ENCODE measurements around the gene REXO1. TPM values are rescaled to one million over a fixed set of nuclear protein-coding genes. Genes with fewer than 3 reads are reported as not detected.
"Not testable (repeated sequence)": the region's sequence is repeated elsewhere in the genome, so short reads cannot be mapped to it uniquely, and the experiment has no call there.

The REXO1 gene
- total RNA-seq, 1 donor from 2014 or later, result 40.8 TPM

DNA sequence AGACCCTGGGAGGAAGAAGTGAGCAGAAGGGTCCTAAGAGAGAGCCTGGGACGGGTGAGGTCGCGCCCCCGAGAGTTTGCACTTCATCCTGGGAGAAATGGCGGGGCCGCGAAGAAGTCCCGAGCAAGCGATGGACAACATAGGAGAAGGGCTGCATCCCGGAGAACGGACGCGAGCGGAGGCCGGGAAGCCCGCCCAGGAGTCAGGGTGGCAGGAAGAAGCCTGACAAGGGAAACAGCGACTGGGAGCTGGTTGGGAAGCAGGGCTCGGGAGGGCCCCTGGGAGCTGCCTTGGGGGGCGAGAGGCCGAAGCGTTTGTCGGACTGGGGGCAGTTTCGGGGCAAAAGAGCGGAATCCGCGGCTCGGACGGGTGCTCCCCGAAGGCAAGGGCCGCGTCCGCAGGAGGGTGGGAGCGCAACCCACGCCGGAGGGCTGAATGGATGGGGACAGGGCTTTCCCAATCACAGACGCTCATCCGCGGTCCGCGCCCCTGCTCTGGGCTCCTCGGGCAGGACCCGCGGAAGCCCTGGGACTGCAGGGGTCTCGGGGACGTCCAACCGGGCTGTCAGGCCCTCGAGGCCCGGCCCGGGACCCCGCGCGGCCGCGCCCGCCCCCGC lies 36.5 kb upstream of the REXO1 start:
- TF ChIP-seq, protein P1, sequence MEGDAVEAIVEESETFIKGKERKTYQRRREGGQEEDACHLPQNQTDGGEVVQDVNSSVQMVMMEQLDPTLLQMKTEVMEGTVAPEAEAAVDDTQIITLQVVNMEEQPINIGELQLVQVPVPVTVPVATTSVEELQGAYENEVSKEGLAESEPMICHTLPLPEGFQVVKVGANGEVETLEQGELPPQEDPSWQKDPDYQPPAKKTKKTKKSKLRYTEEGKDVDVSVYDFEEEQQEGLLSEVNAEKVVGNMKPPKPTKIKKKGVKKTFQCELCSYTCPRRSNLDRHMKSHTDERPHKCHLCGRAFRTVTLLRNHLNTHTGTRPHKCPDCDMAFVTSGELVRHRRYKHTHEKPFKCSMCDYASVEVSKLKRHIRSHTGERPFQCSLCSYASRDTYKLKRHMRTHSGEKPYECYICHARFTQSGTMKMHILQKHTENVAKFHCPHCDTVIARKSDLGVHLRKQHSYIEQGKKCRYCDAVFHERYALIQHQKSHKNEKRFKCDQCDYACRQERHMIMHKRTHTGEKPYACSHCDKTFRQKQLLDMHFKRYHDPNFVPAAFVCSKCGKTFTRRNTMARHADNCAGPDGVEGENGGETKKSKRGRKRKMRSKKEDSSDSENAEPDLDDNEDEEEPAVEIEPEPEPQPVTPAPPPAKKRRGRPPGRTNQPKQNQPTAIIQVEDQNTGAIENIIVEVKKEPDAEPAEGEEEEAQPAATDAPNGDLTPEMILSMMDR (conservative IDR thresholded peaks at IDR 0.05), result no peak
- no peak for DNase-seq (ENCODE audit: low read depth, low spot score)
- Mint-ChIP-seq H3K9me3 (no peaks in the 10 kb centered on the region), H3K27ac (ENCODE audit: unreplicated experiment) (peak overlapping the region; percentile 95), H3K27me3 (ENCODE audit: low read depth) (no peaks in the 10 kb centered on the region), H3K4me3 (peak overlapping the region; percentile 97), H3K36me3 (ENCODE audit: low read depth) (no peaks in the 10 kb centered on the region), H3K4me1 (peaks cover 33% of the 10 kb centered on the region)

GRCh38 chr19:1884291-1884718 lies 36.0 kb upstream of the REXO1 start:
- peak overlapping the region; percentile 95 for H3K27ac Mint-ChIP-seq (ENCODE audit: unreplicated experiment)
- no peaks in the 10 kb centered on the region for H3K9me3 Mint-ChIP-seq
- no peak for DNase-seq (ENCODE audit: low read depth, low spot score)
- H3K4me3 Mint-ChIP-seq, result peak overlapping the region; percentile 97
- no peaks in the 10 kb centered on the region for H3K36me3 Mint-ChIP-seq (ENCODE audit: low read depth)
- H3K27me3 Mint-ChIP-seq (ENCODE audit: low read depth), result no peaks in the 10 kb centered on the region
- peaks cover 33% of the 10 kb centered on the region for H3K4me1 Mint-ChIP-seq
- TF ChIP-seq, protein P1 (conservative IDR thresholded peaks at IDR 0.05), result no peak

- peak overlapping the region; percentile 97 for H3K4me3 Mint-ChIP-seq
- H3K9me3 Mint-ChIP-seq, result no peaks in the 10 kb centered on the region
- DNase-seq (ENCODE audit: low read depth, low spot score), result no peak
- peak overlapping the region; percentile 89 for H3K27ac Mint-ChIP-seq (ENCODE audit: unreplicated experiment)
- TF ChIP-seq, protein P1 (conservative IDR thresholded peaks at IDR 0.05), result no peak
- H3K36me3 Mint-ChIP-seq (ENCODE audit: low read depth), result no peaks in the 10 kb centered on the region
- no peaks in the 10 kb centered on the region for H3K27me3 Mint-ChIP-seq (ENCODE audit: low read depth)
- H3K4me1 Mint-ChIP-seq, result peaks cover 33% of the 10 kb centered on the region
Observed at GRCh38 chr19:1883784-1884183, 35.5 kb upstream of the REXO1 start.

DNA sequence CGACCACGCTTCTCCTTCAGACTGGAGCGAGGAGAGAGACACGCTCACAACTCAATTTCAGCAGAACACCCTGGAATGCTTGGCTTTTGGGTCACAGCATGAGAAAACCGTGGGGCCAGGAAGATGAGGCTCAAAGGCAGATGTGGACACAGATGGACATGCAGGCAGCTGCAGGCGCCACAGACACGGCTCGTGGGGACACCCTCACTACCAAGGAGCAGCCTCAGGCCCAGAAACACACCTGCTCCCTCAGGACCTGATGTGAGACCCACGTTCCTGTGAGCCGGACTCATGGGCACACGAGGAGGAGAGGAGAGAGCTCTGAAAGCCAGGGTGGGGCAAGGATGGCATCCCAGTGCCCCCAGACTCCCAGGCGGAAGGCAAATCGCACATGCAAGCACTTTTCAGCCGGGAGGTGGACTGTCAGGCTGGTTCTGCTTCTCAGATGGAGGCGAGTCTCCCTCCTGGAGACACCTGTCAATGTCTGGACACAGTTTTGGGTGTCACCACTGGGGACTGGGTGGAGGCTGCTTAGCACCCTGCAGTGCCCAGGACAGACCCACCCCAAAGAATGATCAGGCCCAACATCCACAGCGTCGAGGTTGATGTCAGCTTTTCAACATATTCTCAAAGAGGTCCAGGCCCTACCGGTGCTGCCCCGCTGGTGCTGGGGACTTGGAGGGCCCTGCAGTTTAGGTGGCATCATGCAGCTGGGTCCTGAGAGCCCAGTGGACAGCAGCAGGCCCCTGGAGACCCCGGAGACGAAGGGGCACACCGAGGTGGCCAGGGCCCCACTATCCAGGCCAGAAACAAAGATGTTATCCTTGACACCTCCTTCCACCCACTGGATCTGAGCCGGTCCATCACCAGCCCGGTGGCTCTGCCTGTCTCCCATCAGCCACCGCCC lies 34.8 kb upstream of the REXO1 start:
- Mint-ChIP-seq H3K9me3 (no peaks in the 10 kb centered on the region), H3K4me3 (peak overlapping the region; percentile 97), H3K27me3 (ENCODE audit: low read depth) (no peaks in the 10 kb centered on the region), H3K27ac (ENCODE audit: unreplicated experiment) (peak overlapping the region; percentile 86), H3K4me1 (peaks cover 33% of the 10 kb centered on the region), H3K36me3 (ENCODE audit: low read depth) (no peaks in the 10 kb centered on the region)
- DNase-seq (ENCODE audit: low read depth, low spot score), result no peak
- TF ChIP-seq, protein P1 (conservative IDR thresholded peaks at IDR 0.05), result no peak

- H3K9me3 Mint-ChIP-seq, result no peaks in the 10 kb centered on the region
- no peaks in the 10 kb centered on the region for H3K36me3 Mint-ChIP-seq (ENCODE audit: low read depth)
- H3K4me1 Mint-ChIP-seq, result peaks cover 30% of the 10 kb centered on the region
- H3K27ac Mint-ChIP-seq (ENCODE audit: unreplicated experiment), result peak overlapping the region; percentile 86
- peak overlapping the region; percentile 97 for H3K4me3 Mint-ChIP-seq
- H3K27me3 Mint-ChIP-seq (ENCODE audit: low read depth), result no peaks in the 10 kb centered on the region
- TF ChIP-seq, protein P1 (conservative IDR thresholded peaks at IDR 0.05), result no peak
- no peak for DNase-seq (ENCODE audit: low read depth, low spot score)
Observed at GRCh38 chr19:1882089-1882785, 34.0 kb upstream of the REXO1 start.

- not testable (repeated sequence) for H3K4me3 Mint-ChIP-seq; H3K36me3 Mint-ChIP-seq (ENCODE audit: low read depth); H3K9me3 Mint-ChIP-seq; DNase-seq (ENCODE audit: low read depth, low spot score); H3K27me3 Mint-ChIP-seq (ENCODE audit: low read depth); H3K27ac Mint-ChIP-seq (ENCODE audit: unreplicated experiment)
- peaks cover 28% of the 10 kb centered on the region for H3K4me1 Mint-ChIP-seq
Observed at GRCh38 chr19:1881393-1882088, 33.3 kb upstream of the REXO1 start.

All from neural crest cell (in vitro differentiated cells).